ENCODE measurements around the gene ZNF524.

DNA sequence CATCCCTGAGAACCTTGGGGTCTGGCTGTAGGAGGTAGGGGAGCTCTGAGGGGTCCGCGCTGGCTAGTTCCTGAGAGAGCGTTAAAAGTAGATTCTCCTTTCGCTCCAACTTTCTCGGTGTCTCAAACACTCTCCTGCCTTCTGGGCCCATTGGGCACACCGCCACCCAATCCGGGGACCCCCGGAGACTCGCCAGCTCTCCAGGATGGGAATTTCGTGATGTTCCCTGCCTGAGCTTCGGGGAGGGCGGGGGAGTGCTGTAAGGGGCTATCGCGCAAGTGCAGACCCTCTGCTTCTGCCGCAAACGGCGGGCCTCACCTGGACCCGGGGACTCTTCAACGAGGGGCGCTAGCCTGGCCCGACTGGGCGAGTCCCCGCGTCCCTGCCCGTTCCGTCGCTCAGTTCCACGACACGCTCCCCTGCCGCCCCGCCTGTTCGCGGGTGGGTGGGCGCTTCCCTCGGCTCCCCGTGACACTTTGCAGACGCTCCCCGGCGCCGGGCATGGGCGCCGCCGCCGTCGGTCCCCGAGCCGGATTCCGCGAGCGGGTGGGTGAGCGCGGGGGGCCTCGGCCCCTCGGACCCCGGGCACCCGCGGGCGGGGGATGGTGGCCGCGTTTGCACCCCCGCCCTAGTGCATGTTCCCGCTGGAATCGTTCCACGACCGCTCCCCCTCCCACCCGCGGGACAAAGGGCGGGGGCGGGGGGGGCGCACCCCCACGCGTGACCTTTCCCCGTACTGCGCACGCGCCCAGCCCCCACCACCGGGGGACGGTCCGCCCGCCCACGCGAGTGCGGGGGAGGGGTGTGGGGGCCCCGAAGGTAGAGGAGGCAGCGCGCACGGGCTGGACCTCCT lies 47.9 kb downstream of the ZNF524 start, which contains the start of gene CCDC106:
- TF ChIP-seq, protein P1, sequence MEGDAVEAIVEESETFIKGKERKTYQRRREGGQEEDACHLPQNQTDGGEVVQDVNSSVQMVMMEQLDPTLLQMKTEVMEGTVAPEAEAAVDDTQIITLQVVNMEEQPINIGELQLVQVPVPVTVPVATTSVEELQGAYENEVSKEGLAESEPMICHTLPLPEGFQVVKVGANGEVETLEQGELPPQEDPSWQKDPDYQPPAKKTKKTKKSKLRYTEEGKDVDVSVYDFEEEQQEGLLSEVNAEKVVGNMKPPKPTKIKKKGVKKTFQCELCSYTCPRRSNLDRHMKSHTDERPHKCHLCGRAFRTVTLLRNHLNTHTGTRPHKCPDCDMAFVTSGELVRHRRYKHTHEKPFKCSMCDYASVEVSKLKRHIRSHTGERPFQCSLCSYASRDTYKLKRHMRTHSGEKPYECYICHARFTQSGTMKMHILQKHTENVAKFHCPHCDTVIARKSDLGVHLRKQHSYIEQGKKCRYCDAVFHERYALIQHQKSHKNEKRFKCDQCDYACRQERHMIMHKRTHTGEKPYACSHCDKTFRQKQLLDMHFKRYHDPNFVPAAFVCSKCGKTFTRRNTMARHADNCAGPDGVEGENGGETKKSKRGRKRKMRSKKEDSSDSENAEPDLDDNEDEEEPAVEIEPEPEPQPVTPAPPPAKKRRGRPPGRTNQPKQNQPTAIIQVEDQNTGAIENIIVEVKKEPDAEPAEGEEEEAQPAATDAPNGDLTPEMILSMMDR (IDR thresholded peaks at IDR 0.05) = no peak
- TF ChIP-seq POLR2AphosphoS5 (IDR thresholded peaks at IDR 0.05) (peak in 3 of 4 donors; percentile 14 to 65 (median 54)), POLR2A (IDR thresholded peaks at IDR 0.05) (no peak)
